IMR-90 (cell line): ENCODE measurements around the gene ZNF592. TPM values are rescaled to one million over a fixed set of nuclear protein-coding genes. Genes with fewer than 3 reads are reported as not detected.

Experiments
- ATAC-seq: fragments of 200-7000 bp; cut with Tn5 transposase; 2 replicates; pipeline ENCODE4 v1.9.1; 2020; ENCODE audit warnings: low read depth, mild to moderate bottlenecking, moderate library complexity
- BruUV-seq: library from RNA; stranded (reverse); fragments of 400-500 nt; replicated peaks from 2 replicates; lab custom pipeline; 2021; lab: Mats Ljungman, UMichigan
- CTCF ChIA-PET: fragments of 300-600 bp; formaldehyde crosslinking; extraction: SDS; loops from one replicate; lab custom pipeline; 2021; ENCODE audit warnings: antibody characterized with exemption; lab: Yijun Ruan, JAX
- POLR2A ChIA-PET: fragments of 300-600 bp; sonication (Branson Sonifier 250); formaldehyde crosslinking; loops from one replicate; lab custom pipeline; 2022; ENCODE audit warnings: antibody characterized with exemption; ENCODE audit not compliant: unreplicated experiment; lab: Charles Lee
- DNase-seq: peaks from one replicate; pipeline ENCODE4 v3.0.0; 2013
- H2AFZ ChIP-seq: replicated peaks from 2 replicates; pipeline ENCODE3; 2013; ENCODE audit warnings: low read length, mild to moderate bottlenecking; ENCODE audit not compliant: poor library complexity
- H2AK5ac ChIP-seq: 2 replicates; pipeline ENCODE4 v1.6.1; 2013; ENCODE audit warnings: low read depth, low read length, inconsistent platforms
- H2AK9ac ChIP-seq: replicated peaks from 2 replicates; pipeline ENCODE3; 2013; ENCODE audit warnings: mild to moderate bottlenecking, low read depth, low read length, moderate library complexity; ENCODE audit not compliant: poor library complexity
- H2BK120ac ChIP-seq: 2 replicates; pipeline ENCODE4 v1.6.1; 2013; ENCODE audit warnings: low read depth, low read length, inconsistent platforms
- H2BK15ac ChIP-seq: 3 replicates; pipeline ENCODE4 v1.6.1; 2013; ENCODE audit warnings: low read depth, low read length, inconsistent platforms
- H2BK20ac ChIP-seq: 2 replicates; pipeline ENCODE4 v1.6.1; 2013; ENCODE audit warnings: low read depth, mild to moderate bottlenecking, inconsistent platforms, low read length, moderate library complexity
- H2BK5ac ChIP-seq: 2 replicates; pipeline ENCODE4 v1.6.1; 2013; ENCODE audit warnings: mild to moderate bottlenecking, low read depth, low read length, inconsistent platforms; ENCODE audit not compliant: poor library complexity, severe bottlenecking
- H3K14ac ChIP-seq: replicated peaks from 2 replicates; pipeline ENCODE4 v1.6.1; 2013; ENCODE audit warnings: low read depth, low read length, inconsistent platforms
- H3K18ac ChIP-seq: 2 replicates; pipeline ENCODE4 v1.6.1; 2013; ENCODE audit warnings: low read depth, low read length, control low read depth
- H3K23ac ChIP-seq: 2 replicates; pipeline ENCODE4 v1.6.1; 2013; ENCODE audit warnings: low read depth, low read length, inconsistent platforms
- H3K27ac ChIP-seq: 2 replicates; pipeline ENCODE4 v1.5.1; 2013; ENCODE audit warnings: mild to moderate bottlenecking, control low read depth, low read length; ENCODE audit not compliant: insufficient read depth
- H3K27me3 ChIP-seq: 2 replicates; pipeline ENCODE4 v1.6.1; 2013; ENCODE audit warnings: low read length; ENCODE audit not compliant: control insufficient read depth, insufficient read depth
- H3K36me3 ChIP-seq: 2 replicates; pipeline ENCODE4 v1.6.1; 2013; ENCODE audit warnings: low read length, mixed read lengths; ENCODE audit not compliant: control insufficient read depth, insufficient read depth
- H3K4ac ChIP-seq: 2 replicates; pipeline ENCODE4 v1.6.1; 2013; ENCODE audit warnings: low read depth, low read length, inconsistent platforms
- H3K4me1 ChIP-seq: 2 replicates; pipeline ENCODE4 v1.6.1; 2013; ENCODE audit warnings: low read length, mixed read lengths; ENCODE audit not compliant: control insufficient read depth, insufficient read depth
- H3K4me2 ChIP-seq: 2 replicates; pipeline ENCODE4 v1.6.1; 2013; ENCODE audit warnings: low read depth, mild to moderate bottlenecking, control low read depth, low read length, moderate library complexity
- H3K4me3 ChIP-seq: 2 replicates; pipeline ENCODE4 v1.5.1; 2013; ENCODE audit warnings: low read depth, mild to moderate bottlenecking, control low read depth, low read length, moderate library complexity; ENCODE audit not compliant: insufficient read depth
- H3K56ac ChIP-seq: 2 replicates; pipeline ENCODE4 v1.6.1; 2013; ENCODE audit warnings: low read length, inconsistent platforms; ENCODE audit not compliant: insufficient read depth; ENCODE audit errors: extremely low read depth
- H3K79me1 ChIP-seq, 2 experiments: 2 replicates each; pipeline ENCODE4 v1.6.1; 2013; ENCODE audit warnings: low read length in 2 of 2, inconsistent platforms in 1 of 2, low read depth in 1 of 2
- H3K9ac ChIP-seq: 2 replicates; pipeline ENCODE4 v1.6.1; 2013; ENCODE audit warnings: low read depth, low read length, control low read depth
- H3K9me1 ChIP-seq: 2 replicates; pipeline ENCODE4 v1.6.1; 2013; ENCODE audit warnings: low read length, inconsistent platforms; ENCODE audit not compliant: insufficient read depth
- H3K9me3 ChIP-seq: 2 replicates; pipeline ENCODE4 v1.6.1; 2013; ENCODE audit warnings: low read length; ENCODE audit not compliant: control insufficient read depth, insufficient read depth
- H4K20me1 ChIP-seq: 2 replicates; pipeline ENCODE4 v1.6.1; 2013; ENCODE audit warnings: low read length, inconsistent platforms; ENCODE audit not compliant: insufficient read depth
- H4K5ac ChIP-seq: 2 replicates; pipeline ENCODE4 v1.6.1; 2013; ENCODE audit warnings: mild to moderate bottlenecking, low read depth, low read length, control low read depth
- H4K8ac ChIP-seq, 2 experiments: 2 replicates each; pipeline ENCODE4 v1.6.1; 2013; ENCODE audit warnings: low read depth in 2 of 2, low read length in 2 of 2, control low read depth in 1 of 2, inconsistent platforms in 1 of 2
- H4K91ac ChIP-seq: 2 replicates; pipeline ENCODE4 v1.6.1; 2013; ENCODE audit warnings: low read depth, low read length, inconsistent platforms; ENCODE audit not compliant: insufficient read depth
- BHLHE40 ChIP-seq: fragments of 150-350 bp; IDR thresholded peaks from 2 replicates; pipeline ENCODE4 v1.6.1; 2016; ENCODE audit warnings: mild to moderate bottlenecking, low read depth, low read length
- CEBPB ChIP-seq: IDR thresholded peaks from 2 replicates; pipeline ENCODE4 v1.6.1; 2012; ENCODE audit warnings: low read depth, low read length, improper control_type of control experiment
- CHD1 ChIP-seq: IDR thresholded peaks from 2 replicates; pipeline ENCODE4 v1.6.1; 2012; ENCODE audit warnings: low read depth, low read length, improper control_type of control experiment
- ELK1 ChIP-seq: fragments of 150-350 bp; IDR thresholded peaks from 2 replicates; pipeline ENCODE4 v1.6.1; 2016; ENCODE audit warnings: low read depth, mild to moderate bottlenecking, low read length, moderate library complexity, borderline replicate concordance
- FOS ChIP-seq: fragments of 150-350 bp; IDR thresholded peaks from 2 replicates; pipeline ENCODE4 v1.6.1; 2016; ENCODE audit warnings: low read depth, low read length
- MAZ ChIP-seq: IDR thresholded peaks from 2 replicates; pipeline ENCODE4 v1.6.1; 2012; ENCODE audit warnings: low read depth, mild to moderate bottlenecking, low read length, improper control_type of control experiment, moderate library complexity, borderline replicate concordance
- NFE2L2 ChIP-seq: fragments of 150-350 bp; IDR thresholded peaks from 2 replicates; pipeline ENCODE4 v1.6.1; 2016; ENCODE audit warnings: low read depth, mild to moderate bottlenecking, low read length
- POLR2A ChIP-seq: IDR thresholded peaks from 2 replicates; pipeline ENCODE4 v1.6.1; 2012; ENCODE audit warnings: mild to moderate bottlenecking, low read depth, low read length
- RCOR1 ChIP-seq: IDR thresholded peaks from 2 replicates; pipeline ENCODE4 v1.6.1; 2012; ENCODE audit warnings: mild to moderate bottlenecking, low read length, improper control_type of control experiment; ENCODE audit not compliant: insufficient replicate concordance
- RFX5 ChIP-seq: IDR thresholded peaks from 2 replicates; pipeline ENCODE4 v1.8.0; 2012; ENCODE audit warnings: low read depth, mild to moderate bottlenecking, low read length, moderate library complexity
- SMC3 ChIP-seq: fragments of 150-350 bp; IDR thresholded peaks from 2 replicates; pipeline ENCODE4 v1.6.1; 2016; ENCODE audit warnings: low read depth, mild to moderate bottlenecking, antibody characterized with exemption, low read length, moderate library complexity
- USF2 ChIP-seq: fragments of 150-350 bp; IDR thresholded peaks from 2 replicates; pipeline ENCODE4 v1.6.1; 2017; ENCODE audit warnings: mild to moderate bottlenecking, antibody characterized with exemption, low read length, low read depth
- WGBS, 2 experiments: methylation state at CpG; one replicate each; pipeline versions ENCODE4 v1.1.5 to v1.1.7; 2013; ENCODE audit warnings: missing lambda C conversion rate in 2 of 2; ENCODE audit not compliant: insufficient read length in 1 of 2; ENCODE audit errors: extremely low coverage in 2 of 2; 5-methylcytosine and 5-hydroxymethylcytosine counted together
- dilution Hi-C: fragments of 300-500 bp; cut with HindIII; formaldehyde crosslinking; loops from one replicate; pipeline ENCODE4 v1.14.3; 2018; ENCODE audit warnings: low sequenced_read_pairs; ENCODE audit not compliant: unreplicated experiment
- in situ Hi-C: fragments of 300-500 bp; cut with MboI; formaldehyde crosslinking; loops from 3 replicates; pipeline ENCODE4 v1.14.3; 2019; ENCODE audit warnings: low sequenced_read_pairs, inconsistent platforms, mixed read lengths
- intact Hi-C: fragments of 100-400 bp; cut with micrococcal nuclease; formaldehyde crosslinking; loops from 2 replicates; pipeline ENCODE4 v1.10.0; 2022
- polyA plus RNA-seq, 3 experiments: library from polyadenylated mRNA; depleted of rRNA; stranded (reverse); fragments of >200 nt; gene quantifications; 2 replicates each; pipeline ENCODE4 v1.2.3, GENCODE V29; 2012; ENCODE audit warnings: low replicate concordance in 1 of 3
- total RNA-seq: library from RNA; depleted of rRNA; stranded (reverse); fragments of >200 nt; gene quantifications from 2 replicates; pipeline ENCODE4 v1.2.3, GENCODE V29; 2012
- TF ChIP-seq, protein P1 (sequence below): conservative IDR thresholded peaks from 2 replicates; pipeline ENCODE4 v1.5.1; 2012; ENCODE audit warnings: mild to moderate bottlenecking, low read depth, low read length, improper control_type of control experiment

The ZNF592 gene
- total and polyA plus RNA-seq, 2 of the 4 experiments (the other 2 are of a cell fraction): 4.3 to 10.2 TPM

- in situ Hi-C loops (no loop called here), intact Hi-C loops (no loop called here), dilution Hi-C loops (no loop called here)
- Histone ChIP-seq H3K23ac (no peak overlapping the region), H3K56ac (no peak overlapping the region; the same call in 1 of the 2 replicates), H2AFZ (no peak overlapping the region), H3K4me2 (no peak overlapping the region), H3K4ac (no peak overlapping the region), H3K27ac (no peak overlapping the region), H2BK120ac (no peak overlapping the region), H3K9me3 (no peaks in the 10 kb centered on the region), H2BK15ac (no peak overlapping the region), H3K36me3 (peaks cover 34% of the 10 kb centered on the region), H3K4me3 (no peak overlapping the region), H3K9ac (no peak overlapping the region), H4K8ac (no peak overlapping the region), H2AK9ac (no peak overlapping the region), H2AK5ac (no peak overlapping the region), H2BK5ac (no peak overlapping the region), H4K91ac (no peak overlapping the region), H4K20me1 (peaks cover 17% of the 10 kb centered on the region), H2BK20ac (no peak overlapping the region), H3K14ac (no peak overlapping the region), H3K27me3 (no peaks in the 10 kb centered on the region), H3K79me1 (peaks cover 20 to 85% of the 10 kb centered on the region in 2 experiments), H3K9me1 (peaks cover 5% of the 10 kb centered on the region; the same call in 1 of the 2 replicates), H4K5ac (no peak overlapping the region), H3K4me1 (0 out of 2 replicates have a peak, but pooled peaks cover 2% of the 10 kb centered on the region), H3K18ac (no peak overlapping the region)
- TF ChIP-seq, protein P1, sequence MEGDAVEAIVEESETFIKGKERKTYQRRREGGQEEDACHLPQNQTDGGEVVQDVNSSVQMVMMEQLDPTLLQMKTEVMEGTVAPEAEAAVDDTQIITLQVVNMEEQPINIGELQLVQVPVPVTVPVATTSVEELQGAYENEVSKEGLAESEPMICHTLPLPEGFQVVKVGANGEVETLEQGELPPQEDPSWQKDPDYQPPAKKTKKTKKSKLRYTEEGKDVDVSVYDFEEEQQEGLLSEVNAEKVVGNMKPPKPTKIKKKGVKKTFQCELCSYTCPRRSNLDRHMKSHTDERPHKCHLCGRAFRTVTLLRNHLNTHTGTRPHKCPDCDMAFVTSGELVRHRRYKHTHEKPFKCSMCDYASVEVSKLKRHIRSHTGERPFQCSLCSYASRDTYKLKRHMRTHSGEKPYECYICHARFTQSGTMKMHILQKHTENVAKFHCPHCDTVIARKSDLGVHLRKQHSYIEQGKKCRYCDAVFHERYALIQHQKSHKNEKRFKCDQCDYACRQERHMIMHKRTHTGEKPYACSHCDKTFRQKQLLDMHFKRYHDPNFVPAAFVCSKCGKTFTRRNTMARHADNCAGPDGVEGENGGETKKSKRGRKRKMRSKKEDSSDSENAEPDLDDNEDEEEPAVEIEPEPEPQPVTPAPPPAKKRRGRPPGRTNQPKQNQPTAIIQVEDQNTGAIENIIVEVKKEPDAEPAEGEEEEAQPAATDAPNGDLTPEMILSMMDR: no peak
- TF ChIP-seq RCOR1 (no peak), SMC3 (no peak), CHD1 (no peak), FOS (no peak), MAZ (no peak), NFE2L2 (no peak), ELK1 (no peak), BHLHE40 (no peak), RFX5 (no peak), CEBPB (no peak), POLR2A (no peak), USF2 (no peak)
- no peak for ATAC-seq
- no peak for DNase-seq
- ChIA-PET POLR2A (no interaction called here), CTCF (no interaction called here)
- BruUV-seq: no TSS peak
- no CpG with 5 or more reads among the region's 3 CpGs for WGBS, 2 experiments
Measured at GRCh38 chr15:84780492-84780891, 32.1 kb downstream of the ZNF592 start.
